Loucy (cell line): Measurements from ENCODE around the gene CD9.

Source experiments
- EZH2phosphoT487 ChIP-seq: fragments of 200-600 bp; IDR thresholded peaks from 2 replicates; pipeline ENCODE4 v1.6.1; 2018; ENCODE audit warnings: antibody characterized with exemption, mild to moderate bottlenecking, moderate library complexity, borderline replicate concordance
- TF ChIP-seq, protein P1 (sequence below): fragments of 200-600 bp; sonication (generic); conservative IDR thresholded peaks from 2 replicates; pipeline ENCODE4 v1.5.1; 2014; ENCODE audit warnings: mild to moderate bottlenecking, antibody characterized with exemption, low read length

GRCh38 chr12:6199531-6200255 lies 507 bp upstream of the CD9 start:
- no peak for TF ChIP-seq EZH2phosphoT487
- TF ChIP-seq, protein P1, sequence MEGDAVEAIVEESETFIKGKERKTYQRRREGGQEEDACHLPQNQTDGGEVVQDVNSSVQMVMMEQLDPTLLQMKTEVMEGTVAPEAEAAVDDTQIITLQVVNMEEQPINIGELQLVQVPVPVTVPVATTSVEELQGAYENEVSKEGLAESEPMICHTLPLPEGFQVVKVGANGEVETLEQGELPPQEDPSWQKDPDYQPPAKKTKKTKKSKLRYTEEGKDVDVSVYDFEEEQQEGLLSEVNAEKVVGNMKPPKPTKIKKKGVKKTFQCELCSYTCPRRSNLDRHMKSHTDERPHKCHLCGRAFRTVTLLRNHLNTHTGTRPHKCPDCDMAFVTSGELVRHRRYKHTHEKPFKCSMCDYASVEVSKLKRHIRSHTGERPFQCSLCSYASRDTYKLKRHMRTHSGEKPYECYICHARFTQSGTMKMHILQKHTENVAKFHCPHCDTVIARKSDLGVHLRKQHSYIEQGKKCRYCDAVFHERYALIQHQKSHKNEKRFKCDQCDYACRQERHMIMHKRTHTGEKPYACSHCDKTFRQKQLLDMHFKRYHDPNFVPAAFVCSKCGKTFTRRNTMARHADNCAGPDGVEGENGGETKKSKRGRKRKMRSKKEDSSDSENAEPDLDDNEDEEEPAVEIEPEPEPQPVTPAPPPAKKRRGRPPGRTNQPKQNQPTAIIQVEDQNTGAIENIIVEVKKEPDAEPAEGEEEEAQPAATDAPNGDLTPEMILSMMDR: no peak
